Ramos (cell line): ENCODE results near the gene GOLGA5.

Source experiments
- in situ Hi-C: fragments of 300-500 bp; cut with MboI; formaldehyde crosslinking; loops from one replicate; pipeline ENCODE4 v1.14.3; 2022; ENCODE audit warnings: low sequenced_read_pairs; ENCODE audit not compliant: unreplicated experiment

GOLGA5 gene

GRCh38 chr14:92866901-92867865 lies 73.1 kb downstream of the GOLGA5 start:
- in situ Hi-C loops, result no loop called here

- in situ Hi-C loops, result no loop called here
Observed at GRCh38 chr14:92874962-92875661, 81.0 kb downstream of the GOLGA5 start.

GRCh38 chr14:92877757-92878431 lies 83.8 kb downstream of the GOLGA5 start:
- in situ Hi-C loops, result no loop called here

GRCh38 chr14:92880351-92880750 lies 86.2 kb downstream of the GOLGA5 start:
- in situ Hi-C loops, result no loop called here

GRCh38 chr14:92880851-92881250 lies 86.7 kb downstream of the GOLGA5 start:
- in situ Hi-C loops, result no loop called here

GRCh38 chr14:92883066-92883465 lies 89.0 kb downstream of the GOLGA5 start:
- in situ Hi-C loops, result no loop called here

GRCh38 chr14:92884410-92884809 lies 90.3 kb downstream of the GOLGA5 start:
- in situ Hi-C loops, result no loop called here

GRCh38 chr14:92885279-92886061 lies 91.4 kb downstream of the GOLGA5 start:
- in situ Hi-C loops, result no loop called here

GRCh38 chr14:92886337-92886736 lies 92.2 kb downstream of the GOLGA5 start:
- in situ Hi-C loops, result no loop called here

GRCh38 chr14:92887157-92887556 lies 93.1 kb downstream of the GOLGA5 start:
- in situ Hi-C loops, result no loop called here

- in situ Hi-C loops, result no loop called here
Observed at GRCh38 chr14:92888896-92889295, 94.8 kb downstream of the GOLGA5 start.
